ENCODE data around the gene GLG1. TPM values are rescaled to one million over a fixed set of nuclear protein-coding genes. Genes with fewer than 3 reads are reported as not detected.
A peak's percentile ranks its signal among the peaks of the same experiment; 100 is the strongest.

The GLG1 gene
- total RNA-seq, 4 donors from 2014 or later, result 72.0 to 170 (median 105) TPM

DNA sequence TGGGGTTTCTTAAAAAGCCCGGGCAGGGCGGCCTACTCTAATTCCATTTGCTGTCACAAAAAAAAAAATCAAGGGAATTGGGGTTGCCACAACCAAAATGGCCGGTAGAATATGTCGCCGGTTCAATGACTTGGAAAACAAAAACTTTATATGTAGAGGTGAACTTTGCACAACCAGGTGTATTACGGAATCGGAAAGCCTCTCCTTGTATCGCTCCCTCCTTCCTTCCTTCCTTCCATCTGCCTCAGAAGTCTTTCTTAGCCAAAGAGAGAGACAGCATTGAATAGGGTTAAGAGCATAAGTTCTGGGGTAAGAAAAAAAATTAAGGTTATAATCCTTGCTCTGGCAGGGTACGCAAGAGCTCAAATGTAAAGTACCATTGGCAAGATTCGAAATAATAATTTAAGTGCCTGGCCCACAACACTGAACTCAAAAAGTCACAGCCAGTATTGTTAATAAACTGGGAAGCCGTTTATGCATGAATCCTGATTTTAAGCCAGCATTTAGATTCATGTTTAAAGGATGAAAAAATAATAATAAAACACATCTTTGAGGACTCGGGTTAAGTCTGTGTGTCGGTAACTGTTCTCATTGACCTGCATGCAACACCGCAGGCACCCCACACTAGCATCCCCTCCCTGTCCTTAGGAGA, 522 bp upstream of the GLG1 start:
- DNase-seq, result no peak
- peak; percentile 75 to 81 for ATAC-seq
- intact Hi-C loops (cut with DNase I; ENCODE audit: low total_unique reads) (loop anchor here (5.0 kb wide), 3 partner anchors 45 to 310 kb away; partner anchors contain the start of genes PSMD7 and RFWD3), in situ Hi-C loops (cut with MboI; ENCODE audit: low sequenced_read_pairs in 4 of 4) (loop anchor here in 1 of 4 donors (25.0 kb wide), 1 partner anchor 120 kb away; no protein-coding TSS in a partner anchor)
- Histone ChIP-seq H3K4me1 (peaks cover 34 to 41% of the 10 kb centered on the region in 2 donors), H3K27ac (peak overlapping the region; percentile 87 to 98 (median 98)), H3K36me3 (no peaks in the 10 kb centered on the region), H3K9me3 (no peaks in the 10 kb centered on the region), H3K27me3 (no peaks in the 10 kb centered on the region), H3K4me3 (peak overlapping the region; percentile 64 to 99 (median 96))
- TF ChIP-seq POLR2A (IDR thresholded peaks at IDR 0.05), result no peak
- TF ChIP-seq, protein P1, sequence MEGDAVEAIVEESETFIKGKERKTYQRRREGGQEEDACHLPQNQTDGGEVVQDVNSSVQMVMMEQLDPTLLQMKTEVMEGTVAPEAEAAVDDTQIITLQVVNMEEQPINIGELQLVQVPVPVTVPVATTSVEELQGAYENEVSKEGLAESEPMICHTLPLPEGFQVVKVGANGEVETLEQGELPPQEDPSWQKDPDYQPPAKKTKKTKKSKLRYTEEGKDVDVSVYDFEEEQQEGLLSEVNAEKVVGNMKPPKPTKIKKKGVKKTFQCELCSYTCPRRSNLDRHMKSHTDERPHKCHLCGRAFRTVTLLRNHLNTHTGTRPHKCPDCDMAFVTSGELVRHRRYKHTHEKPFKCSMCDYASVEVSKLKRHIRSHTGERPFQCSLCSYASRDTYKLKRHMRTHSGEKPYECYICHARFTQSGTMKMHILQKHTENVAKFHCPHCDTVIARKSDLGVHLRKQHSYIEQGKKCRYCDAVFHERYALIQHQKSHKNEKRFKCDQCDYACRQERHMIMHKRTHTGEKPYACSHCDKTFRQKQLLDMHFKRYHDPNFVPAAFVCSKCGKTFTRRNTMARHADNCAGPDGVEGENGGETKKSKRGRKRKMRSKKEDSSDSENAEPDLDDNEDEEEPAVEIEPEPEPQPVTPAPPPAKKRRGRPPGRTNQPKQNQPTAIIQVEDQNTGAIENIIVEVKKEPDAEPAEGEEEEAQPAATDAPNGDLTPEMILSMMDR (IDR thresholded peaks at IDR 0.05 in 4 of 5, conservative IDR thresholded peaks at IDR 0.05 in 1 of 5), result no peak

DNA sequence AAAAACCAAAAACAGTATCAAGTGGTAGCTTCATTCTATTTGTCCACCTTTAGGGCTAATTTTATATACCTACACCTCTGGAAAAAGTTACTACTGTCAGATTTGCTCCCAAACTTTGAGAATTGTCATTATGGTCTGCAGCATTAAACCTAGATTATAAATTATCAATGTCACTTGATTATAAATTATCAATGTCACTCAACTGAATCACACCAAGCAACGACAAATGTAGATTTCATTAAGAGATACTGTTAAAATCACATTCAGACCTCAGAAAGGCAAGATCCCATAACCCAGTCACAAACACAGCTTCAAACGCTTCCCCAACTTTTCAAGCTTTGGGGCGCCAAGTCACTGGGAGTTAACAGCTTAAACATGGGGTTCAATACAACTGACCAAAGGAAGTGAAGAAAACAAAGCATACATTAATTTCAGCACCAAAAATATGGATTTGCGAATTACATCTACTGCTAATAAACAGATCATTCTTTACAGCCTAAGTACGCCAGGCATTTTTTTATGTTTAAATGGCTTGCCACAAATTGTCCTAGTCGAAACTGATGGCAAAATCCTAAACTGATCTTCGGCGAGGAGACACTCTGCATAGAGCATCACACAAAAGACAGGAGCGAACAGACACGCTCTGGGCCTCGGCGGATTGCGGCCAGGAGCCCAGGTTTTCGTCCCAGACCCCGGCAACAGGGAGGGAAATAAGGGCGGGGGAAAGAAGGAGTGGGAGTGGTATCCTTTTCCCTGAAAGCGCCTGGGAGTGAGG, 981 bp downstream of the GLG1 start:
- Histone ChIP-seq H3K36me3 (no peaks in the 10 kb centered on the region), H3K4me3 (peak overlapping the region; percentile 64 to 99 (median 96)), H3K27ac (peak overlapping the region; percentile 87 to 98 (median 98)), H3K4me1 (peaks cover 39 to 40% of the 10 kb centered on the region in 2 donors), H3K9me3 (no peaks in the 10 kb centered on the region), H3K27me3 (no peaks in the 10 kb centered on the region)
- intact Hi-C loops (cut with DNase I; ENCODE audit: low total_unique reads), result loop anchor here (5.0 kb wide), 3 partner anchors 44 to 309 kb away; partner anchors contain the start of genes PSMD7 and RFWD3
- ATAC-seq (peak; percentile 2 to 10), DNase-seq (no peak)
- in situ Hi-C loops (cut with MboI; ENCODE audit: low sequenced_read_pairs in 4 of 4), result loop anchor here in 1 of 4 donors (25.0 kb wide), 1 partner anchor 119 kb away; no protein-coding TSS in a partner anchor
- TF ChIP-seq, protein P1 (IDR thresholded peaks at IDR 0.05 in 4 of 5, conservative IDR thresholded peaks at IDR 0.05 in 1 of 5), result no peak

DNA sequence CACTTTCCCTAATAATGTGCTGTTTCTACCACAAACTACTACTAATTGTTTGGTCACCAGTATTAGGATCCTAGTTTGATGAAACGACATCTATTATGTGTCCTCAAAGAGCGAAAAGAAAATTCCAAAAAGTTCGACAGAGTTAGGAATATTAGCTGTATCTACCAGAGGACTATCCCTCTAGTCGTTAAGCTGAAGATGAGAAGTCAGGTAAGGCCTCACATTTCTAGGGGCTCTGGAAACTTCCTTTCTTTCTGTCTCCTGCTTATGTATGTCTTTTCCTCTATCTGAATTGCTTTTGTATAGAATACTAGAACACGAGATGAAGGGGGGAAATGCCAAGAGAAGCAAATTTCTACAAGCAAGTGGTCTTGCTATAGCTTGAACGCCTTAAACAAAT, 1.6 kb downstream of the GLG1 start:
- intact Hi-C loops (cut with DNase I; ENCODE audit: low total_unique reads) (loop anchor here (5.0 kb wide), 3 partner anchors 43 to 308 kb away; partner anchors contain the start of genes PSMD7 and RFWD3), in situ Hi-C loops (cut with MboI; ENCODE audit: low sequenced_read_pairs in 4 of 4) (loop anchor here in 1 of 4 donors (25.0 kb wide), 1 partner anchor 118 kb away; no protein-coding TSS in a partner anchor)
- DNase-seq, result no peak
- Histone ChIP-seq H3K4me1 (peaks cover 44 to 45% of the 10 kb centered on the region in 2 donors), H3K4me3 (peak overlapping the region; percentile 64 to 99 (median 96)), H3K9me3 (no peaks in the 10 kb centered on the region), H3K36me3 (no peaks in the 10 kb centered on the region), H3K27ac (peak overlapping the region; percentile 87 to 98 (median 98)), H3K27me3 (no peaks in the 10 kb centered on the region)
- TF ChIP-seq, protein P1 (IDR thresholded peaks at IDR 0.05 in 4 of 5, conservative IDR thresholded peaks at IDR 0.05 in 1 of 5), result no peak
- no peak for TF ChIP-seq POLR2A (IDR thresholded peaks at IDR 0.05)
- ATAC-seq, result no peak

DNA sequence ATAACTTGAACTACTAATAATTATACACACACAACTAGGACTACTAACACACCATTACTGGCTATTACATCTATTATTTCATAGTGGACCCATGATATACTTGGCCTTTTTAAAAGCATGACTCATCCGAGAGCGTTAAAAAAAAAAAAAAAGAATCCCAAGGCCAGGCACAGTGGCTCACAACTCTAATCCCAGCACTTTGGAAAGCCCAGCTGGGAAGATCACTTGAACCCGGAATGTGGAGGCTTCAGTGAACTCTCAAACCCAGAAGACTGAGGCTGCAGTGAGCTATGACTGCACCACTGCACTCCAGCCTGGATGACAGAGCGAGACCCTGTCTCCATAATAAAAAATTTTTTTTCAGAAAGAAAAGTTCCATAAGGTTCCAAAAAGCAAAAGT, 3.1 kb downstream of the GLG1 start:
- ATAC-seq (peak; percentile 38 to 42), DNase-seq (no peak)
- Histone ChIP-seq H3K27ac (peak overlapping the region; percentile 87 to 98 (median 98)), H3K36me3 (no peaks in the 10 kb centered on the region), H3K9me3 (no peaks in the 10 kb centered on the region), H3K27me3 (no peaks in the 10 kb centered on the region), H3K4me1 (peaks cover 46 to 47% of the 10 kb centered on the region in 2 donors), H3K4me3 (peak overlapping the region in 1 of 4 donors; percentile 20)
- in situ Hi-C loops (cut with MboI; ENCODE audit: low sequenced_read_pairs in 4 of 4), result loop anchor here in 1 of 4 donors (25.0 kb wide), 1 partner anchor 117 kb away; no protein-coding TSS in a partner anchor
- intact Hi-C loops (cut with DNase I; ENCODE audit: low total_unique reads), result no loop called here
- no peak for TF ChIP-seq POLR2A (IDR thresholded peaks at IDR 0.05)
- TF ChIP-seq, protein P1 (IDR thresholded peaks at IDR 0.05 in 4 of 5, conservative IDR thresholded peaks at IDR 0.05 in 1 of 5), result no peak
